Rectal smooth muscle tissue (tissue), 1 donor: ENCODE data around the gene WRAP73.

Experiments used
- H3K27ac ChIP-seq: one replicate; pipeline ENCODE4 v1.7.0; 2013; ENCODE audit warnings: low read depth, low read length, inconsistent platforms
- H3K27me3 ChIP-seq: one replicate; pipeline ENCODE4 v1.7.0; 2013; ENCODE audit warnings: low read length; ENCODE audit not compliant: control insufficient read depth, insufficient read depth
- H3K36me3 ChIP-seq: one replicate; pipeline ENCODE4 v1.7.0; 2013; ENCODE audit warnings: low read length; ENCODE audit not compliant: control insufficient read depth, insufficient read depth
- H3K4me1 ChIP-seq: one replicate; pipeline ENCODE4 v1.7.0; 2013; ENCODE audit warnings: low read length; ENCODE audit not compliant: control insufficient read depth, insufficient read depth
- H3K4me3 ChIP-seq: one replicate; pipeline ENCODE4 v1.7.0; 2013; ENCODE audit warnings: low read length
- H3K9ac ChIP-seq: one replicate; pipeline ENCODE4 v1.7.0; 2013; ENCODE audit warnings: low read length

WRAP73 gene

DNA sequence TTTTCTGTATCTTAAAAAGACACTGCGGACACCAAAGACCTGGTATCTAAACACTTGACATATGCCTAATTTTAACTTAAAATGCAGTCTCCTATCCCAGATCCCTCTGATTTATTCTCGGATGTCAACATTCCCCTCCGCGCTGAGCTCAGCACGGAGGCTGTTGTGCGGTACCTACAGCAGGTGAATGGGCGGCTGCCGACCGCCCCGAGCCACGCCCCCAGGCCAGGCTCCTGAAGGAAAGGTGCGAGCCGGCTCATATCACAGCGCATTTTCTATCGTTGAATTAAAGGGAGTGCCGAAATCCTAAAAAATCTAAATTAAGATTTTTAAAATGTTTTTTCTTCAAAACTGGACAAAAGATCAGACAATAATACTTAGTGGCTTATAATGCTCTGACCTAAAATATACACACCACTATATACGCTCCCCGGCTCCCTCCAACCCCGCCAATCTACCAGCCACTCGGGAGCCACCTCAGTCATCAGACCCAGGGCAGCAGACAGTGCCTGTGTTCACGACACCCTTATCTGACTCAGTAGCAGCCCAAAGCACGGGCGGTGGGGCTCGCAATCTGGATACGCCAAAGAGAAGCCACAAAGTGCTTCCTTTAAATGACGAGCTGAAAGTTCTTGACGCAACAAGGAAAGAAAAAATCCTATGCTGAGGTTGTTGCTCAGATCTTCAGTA, 4.1 kb downstream of the WRAP73 start:
- Histone ChIP-seq H3K9ac (no peak overlapping the region), H3K4me1 (no peaks in the 10 kb centered on the region), H3K4me3 (no peak overlapping the region), H3K27me3 (peaks cover 4% of the 10 kb centered on the region), H3K36me3 (peaks cover 5% of the 10 kb centered on the region), H3K27ac (no peak overlapping the region)

GRCh38 chr1:3645247-3645646, 4.7 kb downstream of the WRAP73 start:
- Histone ChIP-seq H3K4me1 (no peaks in the 10 kb centered on the region), H3K9ac (no peak overlapping the region), H3K27me3 (no peaks in the 10 kb centered on the region), H3K27ac (no peak overlapping the region), H3K36me3 (peaks cover 5% of the 10 kb centered on the region), H3K4me3 (no peak overlapping the region)

DNA sequence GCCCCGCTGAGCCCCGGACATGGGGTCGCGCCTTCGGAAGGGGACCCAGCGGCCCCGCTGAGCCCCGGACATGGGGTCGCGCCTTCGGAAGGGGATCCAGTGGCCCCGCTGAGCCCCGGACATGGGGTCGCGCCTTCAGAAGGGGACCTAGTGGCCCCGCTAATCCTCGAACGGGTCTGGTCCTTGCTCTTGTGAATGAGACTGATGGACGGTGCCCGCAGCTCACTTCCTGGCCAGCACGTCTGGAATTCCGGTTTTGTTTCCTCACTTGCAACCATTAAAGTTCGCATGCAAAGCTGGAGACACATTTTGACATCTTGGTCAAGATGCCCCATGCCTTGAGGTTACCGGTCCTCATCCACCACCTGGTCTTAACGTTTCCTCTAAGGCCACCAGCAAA, 5.6 kb downstream of the WRAP73 start:
- Histone ChIP-seq H3K4me1 (no peaks in the 10 kb centered on the region), H3K27me3 (no peaks in the 10 kb centered on the region), H3K27ac (no peak overlapping the region), H3K9ac (no peak overlapping the region), H3K36me3 (peaks cover 5% of the 10 kb centered on the region), H3K4me3 (no peak overlapping the region)

- H3K27ac ChIP-seq, result no peak overlapping the region
- H3K9ac ChIP-seq, result no peak overlapping the region
- peaks cover 7% of the 10 kb centered on the region for H3K36me3 ChIP-seq
- no peaks in the 10 kb centered on the region for H3K27me3 ChIP-seq
- no peaks in the 10 kb centered on the region for H3K4me1 ChIP-seq
- H3K4me3 ChIP-seq, result no peak overlapping the region
Observed at GRCh38 chr1:3642919-3643675, 6.8 kb downstream of the WRAP73 start.

GRCh38 chr1:3641816-3642215, 8.1 kb downstream of the WRAP73 start:
- Histone ChIP-seq H3K27me3 (no peaks in the 10 kb centered on the region), H3K27ac (no peak overlapping the region), H3K4me1 (no peaks in the 10 kb centered on the region), H3K9ac (no peak overlapping the region), H3K36me3 (peaks cover 12% of the 10 kb centered on the region), H3K4me3 (no peak overlapping the region)

DNA sequence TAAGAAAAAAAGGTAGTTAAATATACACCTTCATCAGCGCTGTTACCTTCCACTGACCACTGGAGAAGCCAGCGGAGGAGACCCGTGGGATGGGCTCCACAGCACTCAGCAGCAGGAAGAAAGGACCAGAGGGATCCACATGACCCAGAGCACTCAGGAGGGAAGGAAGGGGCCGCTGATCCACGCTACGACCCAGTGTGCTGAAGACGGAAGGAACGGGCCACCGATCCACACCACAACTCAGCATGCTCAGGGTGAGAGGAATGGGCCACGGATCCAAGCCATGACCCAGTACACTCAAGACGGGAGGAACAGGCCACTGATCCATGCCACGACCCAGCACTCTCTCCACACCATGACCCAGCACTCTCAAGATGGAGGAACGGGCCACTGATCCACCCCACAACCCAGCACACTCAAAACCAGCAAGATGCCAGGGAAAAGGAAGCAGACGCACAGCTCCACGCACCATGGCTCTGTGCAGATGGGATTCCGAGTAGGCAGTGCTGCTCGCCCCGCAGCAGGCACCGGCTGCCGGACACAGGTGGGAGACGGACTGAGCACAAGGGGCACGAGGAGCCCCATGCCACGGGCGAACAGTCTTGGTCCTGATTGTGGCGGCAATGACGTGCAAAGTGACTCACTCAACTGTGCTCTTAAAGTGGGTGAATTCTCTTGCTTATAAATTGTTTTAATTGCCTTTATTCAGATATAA, 8.7 kb downstream of the WRAP73 start:
- no peak overlapping the region for H3K27ac ChIP-seq
- H3K36me3 ChIP-seq, result peaks cover 12% of the 10 kb centered on the region
- H3K4me3 ChIP-seq, result no peak overlapping the region
- no peaks in the 10 kb centered on the region for H3K4me1 ChIP-seq
- no peaks in the 10 kb centered on the region for H3K27me3 ChIP-seq
- H3K9ac ChIP-seq, result no peak overlapping the region

DNA sequence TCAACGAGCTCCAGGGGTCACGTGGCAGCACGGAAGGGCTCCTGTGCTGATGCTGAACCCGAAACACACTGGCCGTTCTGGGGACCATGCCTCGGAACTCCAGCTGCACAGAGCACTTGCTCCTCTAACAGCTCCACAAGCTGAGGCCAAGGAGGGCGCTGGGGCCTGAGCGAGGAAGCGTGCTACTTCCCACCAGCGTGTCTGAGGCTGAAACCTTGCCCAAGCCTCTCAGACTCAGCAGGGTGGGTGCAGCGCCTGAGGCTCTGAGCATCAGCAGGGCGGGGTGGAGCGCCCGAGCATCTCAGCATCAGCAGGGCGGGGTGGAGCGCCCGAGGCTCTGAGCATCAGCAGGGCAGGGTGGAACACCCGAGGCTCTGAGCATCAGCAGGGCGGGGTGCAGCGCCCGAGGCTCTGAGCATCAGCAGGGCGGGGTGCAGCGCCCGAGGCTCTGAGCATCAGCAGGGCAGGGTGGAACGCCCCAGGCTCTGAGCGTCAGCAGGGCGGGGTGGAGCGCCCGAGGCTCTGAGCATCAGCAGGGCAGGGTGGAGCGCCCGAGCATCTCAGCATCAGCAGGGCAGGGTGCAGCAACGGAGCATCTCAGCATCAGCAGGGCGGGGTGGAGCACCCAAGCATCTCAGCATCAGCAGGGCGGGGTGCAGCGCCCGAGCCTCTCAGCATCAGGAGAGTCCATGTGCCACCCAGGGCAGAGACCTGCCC, 9.6 kb downstream of the WRAP73 start:
- Histone ChIP-seq H3K27me3 (no peaks in the 10 kb centered on the region), H3K9ac (no peak overlapping the region), H3K4me3 (no peak overlapping the region), H3K4me1 (no peaks in the 10 kb centered on the region), H3K36me3 (peaks cover 13% of the 10 kb centered on the region), H3K27ac (no peak overlapping the region)

DNA sequence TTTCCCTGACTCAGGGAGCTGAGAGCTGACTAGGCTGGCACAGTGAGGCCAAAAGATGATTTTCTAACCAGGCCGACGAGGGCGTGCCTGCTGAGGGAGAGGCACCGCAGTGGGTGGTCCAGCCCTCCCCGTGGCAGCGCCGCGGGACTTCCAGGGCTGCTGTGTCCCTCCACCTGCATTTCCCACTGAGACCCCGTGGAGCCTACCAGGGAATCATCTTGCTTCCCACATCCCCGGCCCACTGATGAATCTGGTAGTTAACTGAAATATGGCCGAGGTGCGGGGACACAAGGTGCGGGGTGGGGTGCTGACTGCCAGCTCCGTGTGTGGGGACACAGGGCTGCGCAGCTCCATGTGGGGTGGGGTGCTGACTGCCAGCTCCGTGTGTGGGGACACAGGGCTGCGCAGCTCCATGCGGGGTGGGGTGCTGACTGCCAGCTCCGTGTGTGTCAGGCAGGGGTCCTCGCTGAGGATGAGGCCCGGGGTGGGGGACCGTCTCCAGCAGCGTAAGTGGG, 10.4 kb downstream of the WRAP73 start:
- no peak overlapping the region for H3K9ac ChIP-seq
- no peaks in the 10 kb centered on the region for H3K27me3 ChIP-seq
- peaks cover 14% of the 10 kb centered on the region for H3K36me3 ChIP-seq

GRCh38 chr1:3638676-3639075, 11.2 kb downstream of the WRAP73 start:
- Histone ChIP-seq H3K27me3 (no peaks in the 10 kb centered on the region), H3K4me1 (no peaks in the 10 kb centered on the region), H3K4me3 (no peak overlapping the region), H3K27ac (no peak overlapping the region), H3K9ac (no peak overlapping the region), H3K36me3 (peaks cover 13% of the 10 kb centered on the region)

More for the DNA sequence above, 10.4 kb downstream of the WRAP73 start:
- no peak overlapping the region for H3K4me3 ChIP-seq
- H3K4me1 ChIP-seq, result no peaks in the 10 kb centered on the region
- H3K27ac ChIP-seq, result no peak overlapping the region

DNA sequence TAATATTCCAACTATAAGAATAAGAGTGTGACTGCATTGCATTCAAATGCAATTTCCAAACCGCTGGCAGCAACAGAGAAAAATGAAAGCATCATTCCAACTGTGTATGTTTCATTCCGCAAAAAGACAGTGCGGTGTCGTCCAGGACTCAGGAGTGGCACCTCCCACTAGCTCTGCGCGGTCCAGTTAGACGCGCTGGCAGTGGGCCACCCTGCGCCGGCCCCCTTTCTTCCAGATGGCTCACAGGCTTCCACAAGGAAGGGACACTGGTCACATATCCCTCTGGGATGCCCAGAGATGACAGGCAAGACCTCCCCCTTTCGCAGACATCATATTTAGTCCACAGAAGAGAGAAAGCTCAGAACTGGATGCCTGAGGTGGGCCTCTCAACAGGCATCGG, 11.9 kb downstream of the WRAP73 start:
- Histone ChIP-seq H3K27ac (no peak overlapping the region), H3K9ac (no peak overlapping the region), H3K36me3 (peaks cover 13% of the 10 kb centered on the region), H3K4me1 (no peaks in the 10 kb centered on the region), H3K4me3 (no peak overlapping the region), H3K27me3 (no peaks in the 10 kb centered on the region)

- Histone ChIP-seq H3K36me3 (peaks cover 13% of the 10 kb centered on the region), H3K27me3 (no peaks in the 10 kb centered on the region), H3K4me1 (no peaks in the 10 kb centered on the region), H3K4me3 (no peak overlapping the region), H3K27ac (no peak overlapping the region), H3K9ac (no peak overlapping the region)
Observed at GRCh38 chr1:3636531-3636930, 13.4 kb downstream of the WRAP73 start.

- peaks cover 13% of the 10 kb centered on the region for H3K36me3 ChIP-seq
- no peaks in the 10 kb centered on the region for H3K4me1 ChIP-seq
- H3K27me3 ChIP-seq, result no peaks in the 10 kb centered on the region
- no peak overlapping the region for H3K27ac ChIP-seq
- H3K4me3 ChIP-seq, result no peak overlapping the region
- H3K9ac ChIP-seq, result no peak overlapping the region
Observed at GRCh38 chr1:3636080-3636479, 13.8 kb downstream of the WRAP73 start.
